ENCODE results near the gene TSPAN4. TPM values are rescaled to one million over a fixed set of nuclear protein-coding genes. Genes with fewer than 3 reads are reported as not detected.
A peak's percentile ranks its signal among the peaks of the same experiment; 100 is the strongest.

Gene TSPAN4
- total RNA-seq, 4 donors from 2014 or later = 14.4 to 34.8 (median 21.5) TPM

DNA sequence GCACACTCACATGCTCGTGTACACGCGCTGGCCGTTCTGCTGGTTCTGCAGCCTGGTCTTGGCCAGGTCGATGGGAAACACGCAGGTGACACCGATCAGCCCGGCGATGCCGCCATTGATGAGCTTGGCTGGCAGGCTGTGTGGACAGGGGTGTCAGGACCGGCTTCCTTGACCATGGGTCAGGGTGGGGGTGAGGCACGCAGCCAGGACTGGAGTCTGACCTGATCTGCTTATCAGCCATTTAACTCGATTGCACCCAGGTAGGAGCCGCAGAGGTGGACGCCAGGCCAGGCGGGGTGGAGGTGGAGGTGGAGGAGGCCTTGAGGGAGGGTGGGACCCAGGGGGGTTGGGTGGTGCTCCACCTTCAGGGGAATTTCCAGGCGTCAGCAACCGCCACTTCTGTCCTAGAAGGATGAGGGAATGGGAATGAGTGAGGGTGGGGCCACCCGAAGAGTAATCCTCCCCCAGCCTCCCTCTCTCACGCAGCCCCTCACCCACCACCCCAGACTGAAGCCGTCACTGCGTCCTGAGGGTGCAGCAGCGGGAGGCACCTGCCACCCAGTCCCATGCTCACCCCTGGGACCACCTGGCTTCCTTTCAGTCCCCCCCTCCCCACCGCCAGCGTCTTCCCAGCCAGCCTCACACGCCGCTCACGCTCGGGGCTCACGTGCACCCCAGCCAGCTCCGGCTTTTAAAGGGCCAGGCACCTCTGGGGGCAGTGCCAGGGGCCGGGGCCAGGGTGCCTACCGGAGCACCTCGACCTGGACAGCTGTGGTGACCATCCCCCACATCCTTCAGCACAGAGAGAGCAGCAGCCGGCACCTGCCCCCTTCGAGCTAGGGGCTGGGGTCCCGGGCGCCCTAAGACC, 47.7 kb upstream of the TSPAN4 start:
- DNase-seq (no peak), ATAC-seq (no peak)
- H3K4me3 ChIP-seq = peak overlapping the region in 3 of 4 donors; percentile 64 to 71 (median 71)
- in situ Hi-C loops (cut with MboI; ENCODE audit: low sequenced_read_pairs in 4 of 4) (no loop called here), intact Hi-C loops (cut with DNase I; ENCODE audit: low total_unique reads) (loop anchor here (5.0 kb wide), 1 partner anchor 133 kb away; no protein-coding TSS in a partner anchor)
- H3K36me3 ChIP-seq = peaks cover 0 to 10% of the 10 kb centered on the region in 2 donors
- H3K27me3 ChIP-seq = peaks cover 22 to 41% (median 37%) of the 10 kb centered on the region in 3 donors
- peaks cover 11 to 35% of the 10 kb centered on the region in 2 donors for H3K4me1 ChIP-seq
- H3K9me3 ChIP-seq = no peaks in the 10 kb centered on the region
- peak overlapping the region in 1 of 4 donors; percentile 61 for H3K27ac ChIP-seq
- no peak for TF ChIP-seq POLR2A (IDR thresholded peaks at IDR 0.05)
- no peak for TF ChIP-seq CTCF (IDR thresholded peaks at IDR 0.05 in 4 of 5, conservative IDR thresholded peaks at IDR 0.05 in 1 of 5)

- Histone ChIP-seq H3K9me3 (no peaks in the 10 kb centered on the region), H3K4me3 (peak overlapping the region; percentile 64 to 71 (median 68)), H3K36me3 (peaks cover 0 to 19% of the 10 kb centered on the region in 2 donors), H3K27ac (peak overlapping the region; percentile 57 to 69 (median 64)), H3K27me3 (peaks cover 17 to 32% (median 28%) of the 10 kb centered on the region in 3 donors), H3K4me1 (peaks cover 11 to 35% of the 10 kb centered on the region in 2 donors)
- no peak for TF ChIP-seq POLR2A (IDR thresholded peaks at IDR 0.05)
- TF ChIP-seq CTCF (IDR thresholded peaks at IDR 0.05 in 4 of 5, conservative IDR thresholded peaks at IDR 0.05 in 1 of 5) = no peak
- intact Hi-C loops (cut with DNase I; ENCODE audit: low total_unique reads) = loop anchor here (5.0 kb wide), 1 partner anchor 134 kb away; no protein-coding TSS in a partner anchor
- ATAC-seq (peak; percentile 32 to 34), DNase-seq (peak in 1 of 2 donors; percentile 59)
- in situ Hi-C loops (cut with MboI; ENCODE audit: low sequenced_read_pairs in 4 of 4) = no loop called here
These were observed 46.8 kb upstream of the TSPAN4 start for GRCh38 chr11:795634-796564.

GRCh38 chr11:796565-797295, 45.9 kb upstream of the TSPAN4 start:
- peaks cover 12 to 26% (median 24%) of the 10 kb centered on the region in 3 donors for H3K27me3 ChIP-seq
- H3K4me1 ChIP-seq = peaks cover 11 to 35% of the 10 kb centered on the region in 2 donors
- no peaks in the 10 kb centered on the region for H3K9me3 ChIP-seq
- no peak for TF ChIP-seq CTCF (IDR thresholded peaks at IDR 0.05 in 4 of 5, conservative IDR thresholded peaks at IDR 0.05 in 1 of 5)
- no peak for TF ChIP-seq POLR2A (IDR thresholded peaks at IDR 0.05)
- peaks cover 0 to 26% of the 10 kb centered on the region in 2 donors for H3K36me3 ChIP-seq
- intact Hi-C loops (cut with DNase I; ENCODE audit: low total_unique reads) (loop anchor here (5.0 kb wide), 1 partner anchor 134 kb away; no protein-coding TSS in a partner anchor), in situ Hi-C loops (cut with MboI; ENCODE audit: low sequenced_read_pairs in 4 of 4) (no loop called here)
- H3K27ac ChIP-seq = peak overlapping the region; percentile 57 to 69 (median 64)
- peak overlapping the region; percentile 64 to 71 (median 68) for H3K4me3 ChIP-seq
- no peak for DNase-seq
- no peak for ATAC-seq

Measured in gastrocnemius medialis (tissue), 4 donors.